ENCODE measurements around the gene TMEM121.

TMEM121 gene

DNA sequence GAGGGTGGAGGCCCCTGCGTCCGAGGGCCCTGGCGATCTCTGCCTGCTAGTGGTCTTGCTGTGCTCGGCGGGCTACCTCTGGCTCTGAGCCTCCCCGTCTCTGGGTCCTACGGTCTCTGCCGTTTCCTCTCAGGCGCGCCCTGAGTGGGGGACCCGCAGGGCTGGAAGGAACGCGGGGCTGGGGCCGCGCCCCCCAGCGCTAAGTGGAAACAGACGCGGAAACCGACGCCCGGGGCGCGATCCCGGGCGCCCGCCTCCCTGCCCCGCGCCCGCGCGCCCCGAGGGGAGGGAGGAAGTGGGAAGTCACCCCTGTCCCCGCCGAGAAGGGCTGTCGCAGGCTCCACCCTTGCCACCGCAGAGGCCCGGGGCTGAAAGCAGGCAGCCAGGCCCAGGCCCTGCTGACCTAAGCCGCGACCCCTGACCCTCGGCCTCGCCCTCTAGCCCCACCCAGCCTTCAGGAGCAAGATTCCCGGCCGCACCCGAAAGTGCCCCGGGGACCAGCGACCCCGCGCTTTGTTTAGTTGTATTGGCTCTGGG is 38.9 kb upstream of the TMEM121 start:
- no peak for DNase-seq (ENCODE audit: low spot score)

- DNase-seq (ENCODE audit: low spot score), result no peak
These were observed 38.2 kb upstream of the TMEM121 start for GRCh38 chr14:105487986-105488777.

DNA sequence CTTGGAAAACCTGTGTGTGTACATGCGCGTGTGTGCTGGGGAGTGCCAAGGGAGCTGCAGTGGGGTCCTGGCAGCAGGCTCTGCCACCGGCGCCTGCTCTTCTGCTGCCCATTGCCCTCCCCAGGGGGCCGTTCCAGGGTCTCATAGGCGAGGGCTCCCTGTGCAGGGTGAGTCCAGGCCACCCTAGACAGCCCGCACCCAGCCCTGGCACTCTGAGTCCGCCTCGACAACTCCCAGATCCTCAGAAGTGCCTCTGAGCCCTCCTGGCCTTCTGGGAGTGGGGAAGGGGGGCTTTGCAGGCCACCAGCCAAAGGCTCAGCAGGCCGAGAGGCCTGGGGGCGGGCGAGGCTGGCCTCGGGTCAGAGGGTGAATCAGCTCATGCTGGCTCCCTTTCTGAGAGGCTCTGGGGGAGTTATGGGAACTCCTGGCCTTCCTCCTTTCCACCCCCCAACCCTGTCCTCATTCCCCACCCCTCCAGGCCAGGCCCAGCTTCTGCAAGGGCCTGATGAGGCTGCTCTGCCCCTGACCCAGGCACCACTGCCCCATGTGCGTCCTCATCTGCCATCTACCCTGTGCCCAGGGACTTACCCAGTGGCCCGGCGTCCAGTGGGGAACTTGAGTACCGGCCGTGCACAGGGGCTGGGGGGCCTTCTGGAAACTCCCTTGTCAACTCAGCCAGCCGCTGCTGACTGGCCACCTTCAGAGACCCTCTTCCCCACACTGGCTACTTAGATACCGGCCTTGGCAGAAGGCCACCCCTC is 37.4 kb upstream of the TMEM121 start:
- no peak for DNase-seq (ENCODE audit: low spot score)

DNA sequence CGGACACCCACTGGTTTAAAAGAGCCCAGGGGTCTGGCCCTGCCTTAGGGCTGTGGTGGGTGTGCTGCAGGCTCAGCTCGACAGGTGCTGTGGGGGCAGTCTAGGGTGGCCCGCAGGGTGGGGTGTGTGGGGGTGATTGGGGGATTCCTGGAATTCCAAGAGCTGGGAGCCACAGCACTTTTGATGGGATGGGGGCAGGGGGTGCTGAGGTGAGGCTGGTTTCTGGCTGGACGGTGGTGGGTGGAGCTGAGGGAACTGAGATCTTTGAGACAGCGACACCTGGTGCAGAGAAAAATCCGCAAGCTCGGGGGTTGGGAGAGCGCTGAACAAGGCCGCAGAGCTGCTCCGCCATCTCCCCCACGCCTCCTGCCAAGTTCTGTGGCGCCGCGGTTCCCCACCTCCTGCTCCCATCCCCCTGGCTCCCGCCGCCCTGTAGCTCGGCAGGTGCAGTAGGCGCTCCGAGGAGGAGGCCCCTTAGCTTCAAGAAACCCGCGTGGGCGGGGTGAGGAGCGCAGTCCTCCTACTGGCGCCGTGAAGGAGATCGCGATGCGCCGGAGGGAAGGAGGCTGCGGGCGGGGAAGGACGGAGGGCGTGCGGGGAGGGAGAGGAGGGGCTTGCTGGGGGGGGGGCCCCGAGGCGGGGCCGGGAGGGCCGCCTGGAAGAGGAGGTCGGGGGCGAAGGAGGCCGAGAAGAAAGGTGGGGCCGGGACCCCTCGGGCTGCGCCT is 36.7 kb upstream of the TMEM121 start:
- DNase-seq (ENCODE audit: low spot score), result peak; percentile 83

DNA sequence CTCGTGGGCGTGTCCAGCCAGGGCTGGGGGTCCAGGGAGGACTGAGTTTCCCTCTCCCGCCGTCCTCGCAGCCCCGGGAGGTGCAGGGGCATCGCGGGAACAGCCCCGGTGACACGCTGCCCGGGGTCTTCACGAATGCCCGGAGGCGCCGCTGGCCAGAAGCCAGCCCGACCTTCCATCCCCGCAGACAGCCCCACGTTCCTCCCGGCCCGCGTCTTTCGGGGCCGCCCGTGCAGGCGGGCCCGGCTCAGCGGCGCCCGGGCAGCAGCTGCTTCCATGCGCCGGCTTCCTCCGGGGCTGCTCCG is 36.2 kb upstream of the TMEM121 start:
- no peak for DNase-seq (ENCODE audit: low spot score)

GRCh38 chr14:105490572-105491365 is 35.6 kb upstream of the TMEM121 start, which contains the start of gene TEDC1:
TEDC1 (plus strand) TSS chr14:105491246; CDS start chr14:105491376, 130 bp downstream.
- DNase-seq (ENCODE audit: low spot score), result peak; percentile 97

- DNase-seq (ENCODE audit: low spot score), result peak; percentile 91
These were observed 34.9 kb upstream of the TMEM121 start for GRCh38 chr14:105491366-105491973.

DNA sequence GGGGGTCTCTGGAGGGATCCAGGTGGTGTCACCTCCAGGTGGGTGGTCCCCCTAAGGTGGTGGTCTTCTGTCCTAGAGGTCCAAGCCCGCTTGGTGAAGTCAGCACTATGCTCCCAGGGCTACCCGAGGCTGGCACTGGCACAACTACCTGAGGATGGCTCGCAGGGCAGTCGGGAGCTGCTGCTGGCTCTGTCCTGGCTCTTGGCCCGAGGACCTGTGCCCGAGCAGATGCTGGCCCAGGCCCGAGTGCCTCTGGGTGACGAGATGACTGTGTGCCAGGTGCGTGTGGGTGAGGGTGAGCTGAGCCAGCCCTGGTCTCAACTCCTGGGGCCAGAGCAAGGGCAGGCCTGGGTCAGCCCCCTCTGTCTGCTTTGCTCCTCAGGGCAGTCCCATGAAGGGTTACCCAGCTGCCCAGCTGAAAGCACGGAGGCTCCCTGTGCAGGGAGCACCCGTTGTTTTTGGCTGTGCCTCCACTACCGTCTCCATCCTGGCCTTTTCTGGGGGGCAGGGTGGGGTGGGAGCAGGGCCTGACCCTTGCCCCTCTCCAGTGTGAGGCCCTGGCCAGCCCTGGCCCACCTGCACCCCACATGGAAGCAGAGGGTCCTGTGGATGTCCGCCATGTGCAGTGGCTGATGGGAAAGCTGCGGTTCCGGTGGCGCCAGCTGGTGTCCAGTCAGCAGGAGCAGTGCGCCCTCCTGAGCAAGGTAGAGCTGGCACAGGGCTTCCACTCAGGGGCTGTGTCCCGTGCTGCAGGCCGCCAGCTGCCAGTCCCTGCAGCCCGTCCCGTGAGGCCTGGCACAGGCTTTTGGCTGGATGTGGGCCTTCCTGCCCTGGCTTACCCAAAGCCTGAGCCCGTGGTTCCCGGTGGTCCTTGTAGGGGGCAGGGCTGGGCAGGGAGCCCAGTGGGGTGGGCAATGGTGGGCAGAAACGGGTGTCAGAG is 34.1 kb upstream of the TMEM121 start:
- no peak for DNase-seq (ENCODE audit: low spot score)

GRCh38 chr14:105492971-105493871 is 33.2 kb upstream of the TMEM121 start:
- DNase-seq (ENCODE audit: low spot score), result no peak

DNA sequence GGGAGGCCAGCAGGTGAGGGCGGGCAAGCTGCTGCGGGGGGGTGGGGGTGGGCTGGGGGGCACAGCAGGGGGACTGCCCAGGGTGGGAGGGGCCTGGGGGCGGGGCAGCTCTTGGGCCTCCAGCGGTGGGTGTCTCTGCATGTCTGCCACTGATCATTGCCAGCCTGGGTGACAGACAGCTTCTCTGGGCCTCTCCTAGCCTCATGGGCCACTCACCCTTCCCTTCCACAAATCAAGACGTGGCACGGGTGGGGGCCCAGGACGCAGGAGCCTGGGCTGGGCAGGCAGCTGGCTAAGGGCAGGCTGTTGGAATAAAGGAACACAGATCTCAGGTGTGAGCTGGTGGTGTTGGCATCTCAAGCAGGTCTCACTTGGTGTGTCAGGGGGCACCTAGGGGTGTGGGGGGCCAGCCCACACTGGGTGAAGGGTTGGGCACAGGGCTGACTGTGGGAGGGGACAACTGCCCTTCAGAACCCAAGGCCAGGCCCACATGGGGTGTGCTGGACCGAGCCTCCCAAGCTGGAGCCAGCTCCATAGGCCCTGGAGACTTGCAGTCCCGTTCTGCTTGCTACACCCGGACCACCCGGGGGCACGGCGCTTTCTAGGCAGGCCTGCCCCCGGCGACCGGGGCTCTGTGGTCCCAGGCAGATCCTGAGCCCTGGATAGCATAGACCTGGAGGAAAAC is 32.3 kb upstream of the TMEM121 start:
- DNase-seq (ENCODE audit: low spot score), result no peak

DNA sequence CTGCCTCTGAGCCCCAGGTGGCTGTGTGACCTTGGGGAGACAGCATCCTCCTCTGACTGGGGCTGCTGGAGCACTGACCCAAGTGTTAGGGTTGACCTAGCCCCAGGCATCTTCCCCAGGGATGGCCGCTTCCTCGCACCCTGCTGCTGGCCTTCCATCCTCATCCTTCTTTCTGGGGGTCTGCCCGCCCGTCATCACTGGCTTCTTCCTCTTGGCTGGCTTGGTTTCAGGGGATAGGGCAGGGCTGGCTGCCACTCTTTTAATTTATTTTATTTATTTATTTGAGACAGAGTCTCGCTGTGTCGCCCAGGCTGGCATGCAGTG is 31.8 kb upstream of the TMEM121 start:
- DNase-seq (ENCODE audit: low spot score), result no peak

DNA sequence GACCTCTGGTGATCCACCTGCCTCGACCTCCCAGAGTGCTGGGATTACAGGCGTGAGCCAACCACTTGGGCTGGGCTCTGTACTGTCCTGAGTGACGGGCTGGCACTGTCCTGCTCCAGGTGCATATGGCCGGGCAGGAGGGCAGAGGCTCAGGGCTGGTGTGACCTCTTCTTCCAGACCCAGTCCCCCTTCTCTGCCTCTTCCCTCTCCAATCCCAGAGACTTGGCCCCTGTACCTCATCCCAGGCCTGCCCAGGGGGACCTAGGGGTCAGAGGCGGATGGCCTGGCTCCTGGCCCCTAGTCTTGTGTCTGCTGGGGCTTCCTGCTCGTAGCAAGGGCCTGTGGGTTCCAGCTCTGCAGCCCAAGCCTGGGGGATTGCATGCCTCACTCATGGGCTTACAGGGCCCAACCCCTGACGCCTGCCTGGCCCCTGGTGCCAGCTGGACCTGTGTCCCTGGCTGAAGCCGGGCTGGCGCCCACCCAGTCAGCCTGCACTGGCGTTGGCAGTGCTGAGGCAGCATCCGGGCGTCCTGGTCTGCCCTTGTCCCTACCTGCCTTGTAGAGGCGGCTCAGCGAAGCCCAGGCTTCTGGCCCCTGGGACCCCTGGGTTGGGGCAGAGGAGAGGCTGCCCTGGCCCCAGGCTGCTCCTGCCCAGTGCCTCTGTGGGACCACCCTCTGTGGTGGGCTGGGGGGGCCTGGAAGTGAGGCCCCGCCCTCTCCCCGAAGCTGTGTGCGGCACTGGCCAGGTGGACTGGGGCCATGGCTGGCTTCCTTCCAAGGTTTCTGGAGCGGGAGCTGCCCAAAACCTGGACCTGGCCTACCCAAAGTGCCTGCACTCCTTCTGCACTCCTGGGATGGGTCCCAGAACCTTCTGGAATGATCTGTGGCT is 31.0 kb upstream of the TMEM121 start:
- no peak for DNase-seq (ENCODE audit: low spot score)

- no peak for DNase-seq (ENCODE audit: low spot score)
These were observed 30.2 kb upstream of the TMEM121 start for GRCh38 chr14:105495990-105496830.

GRCh38 chr14:105496831-105497591 is 29.4 kb upstream of the TMEM121 start:
- DNase-seq (ENCODE audit: low spot score), result no peak

DNA sequence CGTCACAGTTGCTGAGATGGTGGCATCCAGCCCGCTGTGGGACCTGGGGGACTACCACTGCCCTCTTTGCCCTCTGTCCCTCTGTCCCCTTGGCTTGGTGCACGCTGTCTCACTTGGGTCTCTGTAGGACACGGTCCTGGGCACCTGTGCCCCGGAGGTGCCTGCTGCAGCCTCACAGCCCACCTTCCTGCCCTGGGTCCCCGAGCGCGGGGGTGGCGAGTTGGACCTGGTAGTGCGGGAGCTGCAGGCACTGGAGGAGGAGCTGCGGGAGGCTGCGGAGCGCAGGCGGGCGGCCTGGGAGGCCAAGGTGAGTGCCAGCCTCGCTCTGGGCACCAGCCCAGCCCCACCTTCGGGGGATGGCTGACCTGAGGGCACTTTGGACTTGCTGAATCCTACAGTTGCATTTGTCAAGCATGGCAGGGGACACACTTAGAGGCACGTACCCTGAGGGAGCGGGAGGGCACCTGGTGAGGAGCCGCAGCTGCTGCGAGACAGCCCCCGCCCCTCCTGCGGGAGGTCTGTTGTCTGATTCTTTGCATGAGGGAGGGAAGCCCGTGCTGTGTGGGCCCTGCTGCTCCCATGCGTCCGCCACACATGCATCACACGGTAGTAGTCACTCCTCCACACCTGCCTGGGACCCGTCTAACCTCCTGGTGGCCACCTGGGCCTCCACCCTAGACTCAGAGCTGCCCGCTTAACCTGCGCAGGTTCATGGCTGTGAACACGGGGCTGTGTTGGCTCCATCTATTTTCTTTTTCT is 28.5 kb upstream of the TMEM121 start:
- no peak for DNase-seq (ENCODE audit: low spot score)

Measured in D341Med (cell line).